K562 (cell line): ENCODE data around the gene SLC22A4. TPM values are rescaled to one million over a fixed set of nuclear protein-coding genes. Genes with fewer than 3 reads are reported as not detected.
A peak's percentile ranks its signal among the peaks of the same experiment; 100 is the strongest.

Experiments
- CHD4 ChIP-seq: fragments of 200-600 bp; sonication (generic); IDR thresholded peaks from 3 replicates; pipeline ENCODE4 v1.6.1; 2012; ENCODE audit warnings: low read depth, mild to moderate bottlenecking, mixed read lengths, low read length, inconsistent platforms; ENCODE audit not compliant: insufficient read depth, insufficient replicate concordance, poor library complexity, severe bottlenecking
- ESRRB ChIP-seq: fragments of 250-450 bp; sonication (Bioruptor Pico); IDR thresholded peaks from 2 replicates; pipeline ENCODE4 v1.5.0; 2020; ENCODE audit warnings: mild to moderate bottlenecking, moderate library complexity, borderline replicate concordance
- ETS2 ChIP-seq: IDR thresholded peaks from 2 replicates; pipeline ENCODE4 v1.6.1; 2016; ENCODE audit warnings: borderline replicate concordance, missing genetic modification characterization, mild to moderate bottlenecking, moderate library complexity, missing compliant biosample characterization; ENCODE audit not compliant: poor library complexity, severe bottlenecking
- FUS ChIP-seq: fragments of 200-400 bp; formaldehyde crosslinking; optimal IDR thresholded peaks from 2 replicates; pipeline ENCODE3; 2017; ENCODE audit warnings: low read depth, low read length
- HEY1 ChIP-seq: fragments of 250-450 bp; sonication (Bioruptor Pico); IDR thresholded peaks from 2 replicates; pipeline ENCODE4 v1.5.0; 2020; ENCODE audit warnings: mild to moderate bottlenecking, moderate library complexity, borderline replicate concordance
- HOXB6 ChIP-seq: fragments of 250-450 bp; sonication (Bioruptor Pico); IDR thresholded peaks from 2 replicates; pipeline ENCODE4 v1.5.1; 2022; ENCODE audit warnings: mild to moderate bottlenecking, borderline replicate concordance
- KDM5B ChIP-seq: fragments of 200-600 bp; sonication (generic); IDR thresholded peaks from 2 replicates; pipeline ENCODE4 v1.6.1; 2012; ENCODE audit warnings: low read depth, mild to moderate bottlenecking, moderate library complexity, low read length, control low read depth, inconsistent platforms; ENCODE audit not compliant: insufficient replicate concordance
- MTA2 ChIP-seq: fragments of 450-650 bp; IDR thresholded peaks from 2 replicates; pipeline ENCODE4 v1.6.1; 2016; ENCODE audit warnings: low read depth
- OTX1 ChIP-seq: fragments of 450-650 bp; formaldehyde crosslinking; IDR thresholded peaks from 2 replicates; pipeline ENCODE4 v1.4.0; 2022; ENCODE audit warnings: mild to moderate bottlenecking
- PHB2 ChIP-seq: fragments of 450-650 bp; IDR thresholded peaks from 2 replicates; pipeline ENCODE4 v1.6.1; 2017; ENCODE audit warnings: low read depth
- PTRF ChIP-seq: fragments of 450-650 bp; IDR thresholded peaks from 2 replicates; pipeline ENCODE4 v1.6.1; 2016; ENCODE audit warnings: mild to moderate bottlenecking, missing genetic modification characterization, missing compliant biosample characterization
- RBM14 ChIP-seq: fragments of 200-400 bp; formaldehyde crosslinking; IDR thresholded peaks from 2 replicates; pipeline ENCODE4 v1.6.1; 2018; ENCODE audit warnings: low read depth, mild to moderate bottlenecking, low read length, moderate library complexity, borderline replicate concordance; ENCODE audit not compliant: insufficient read depth
- RBM39 ChIP-seq: fragments of 200-400 bp; formaldehyde crosslinking; optimal IDR thresholded peaks from 2 replicates; pipeline ENCODE3; 2018; ENCODE audit warnings: low read depth, low read length
- RUNX1 ChIP-seq: sonication (generic); IDR thresholded peaks from 2 replicates; pipeline ENCODE4 v1.6.1; 2016; ENCODE audit warnings: antibody characterized with exemption, low read depth
- SMARCE1 ChIP-seq: fragments of 450-650 bp; IDR thresholded peaks from 2 replicates; pipeline ENCODE4 v1.7.1; 2016; ENCODE audit warnings: mild to moderate bottlenecking
- TEAD2 ChIP-seq: fragments of 450-650 bp; IDR thresholded peaks from 2 replicates; pipeline ENCODE4 v1.6.1; 2016; ENCODE audit warnings: missing genetic modification characterization, control low read depth, missing compliant biosample characterization
- ZC3H8 ChIP-seq: fragments of 450-650 bp; IDR thresholded peaks from 2 replicates; pipeline ENCODE4 v1.6.1; 2017
- ZNF354B ChIP-seq: fragments of 250-450 bp; sonication (Bioruptor Pico); IDR thresholded peaks from 2 replicates; pipeline ENCODE4 v1.4.0; 2020
- ZNF551 ChIP-seq: fragments of 250-450 bp; sonication (Bioruptor Pico); IDR thresholded peaks from 2 replicates; pipeline ENCODE4 v1.5.0; 2021; ENCODE audit warnings: mild to moderate bottlenecking, moderate library complexity
- ZNF707 ChIP-seq: fragments of 250-450 bp; sonication (Bioruptor Pico); conservative IDR thresholded peaks from 2 replicates; pipeline ENCODE4 v1.8.0; 2022; ENCODE audit warnings: inconsistent platforms, mild to moderate bottlenecking, moderate library complexity
- polyA plus RNA-seq, 8 experiments: library from polyadenylated mRNA; depleted of rRNA in 4 of 8; stranded (reverse) in 5 of 8; unstranded in 3 of 8; fragments of >200 nt; fragmentation: Nextera tagmentation in 2 of 8; fragmentation: Illumina TruSeq in 1 of 8; extraction: Ambion mirVana in 2 of 8; extraction: Trizol in 1 of 8; gene quantifications; 2 replicates each; pipeline versions ENCODE4 v1.2.1 to v1.2.3, GENCODE V29; 2011 to 2014; ENCODE audit warnings: inconsistent platforms in 1 of 8, missing spikeins in 1 of 8
- total RNA-seq, 7 experiments: library from RNA; depleted of rRNA in 6 of 7; stranded (reverse); fragments of >200 nt in 6 of 7; fragmentation: Illumina TruSeq in 2 of 7; extraction: Trizol in 2 of 7; gene quantifications; 2 replicates each; pipeline versions ENCODE4 v1.2.1 to v1.2.3, GENCODE V29; 2011 to 2021; ENCODE audit warnings: low replicate concordance in 1 of 7
- TF ChIP-seq, protein P1 (sequence below): fragments of 450-650 bp; formaldehyde crosslinking; IDR thresholded peaks from 2 replicates; pipeline ENCODE4 v1.4.0; 2022; ENCODE audit warnings: mild to moderate bottlenecking, moderate library complexity
- TF ChIP-seq, protein P2 (sequence below): fragments of 450-650 bp; formaldehyde crosslinking; IDR thresholded peaks from 2 replicates; pipeline ENCODE4 v1.4.0; 2020; ENCODE audit warnings: mild to moderate bottlenecking, mixed read lengths
- TF ChIP-seq, protein P3 (sequence below): fragments of 250-450 bp; sonication (Bioruptor Pico); IDR thresholded peaks from 2 replicates; pipeline ENCODE4 v1.5.0; 2020; ENCODE audit warnings: mild to moderate bottlenecking
- TF ChIP-seq, protein P4 (sequence below): fragments of 250-450 bp; sonication (Bioruptor Pico); IDR thresholded peaks from 2 replicates; pipeline ENCODE4 v1.8.0; 2021; ENCODE audit warnings: borderline replicate concordance, mild to moderate bottlenecking, moderate library complexity; ENCODE audit not compliant: poor library complexity, severe bottlenecking
- TF ChIP-seq, protein P5 (sequence below): sonication (generic); formaldehyde crosslinking; IDR thresholded peaks from 2 replicates; pipeline ENCODE4 v1.8.1; 2023; ENCODE audit warnings: mild to moderate bottlenecking, missing genetic modification reagents, moderate library complexity

SLC22A4 gene
- total and polyA plus RNA-seq, 9 of the 15 experiments (the other 6 are each of a cell fraction or from before 2014, with no cell fraction given), result 2.7 to 9.5 (median 6.2) TPM

DNA sequence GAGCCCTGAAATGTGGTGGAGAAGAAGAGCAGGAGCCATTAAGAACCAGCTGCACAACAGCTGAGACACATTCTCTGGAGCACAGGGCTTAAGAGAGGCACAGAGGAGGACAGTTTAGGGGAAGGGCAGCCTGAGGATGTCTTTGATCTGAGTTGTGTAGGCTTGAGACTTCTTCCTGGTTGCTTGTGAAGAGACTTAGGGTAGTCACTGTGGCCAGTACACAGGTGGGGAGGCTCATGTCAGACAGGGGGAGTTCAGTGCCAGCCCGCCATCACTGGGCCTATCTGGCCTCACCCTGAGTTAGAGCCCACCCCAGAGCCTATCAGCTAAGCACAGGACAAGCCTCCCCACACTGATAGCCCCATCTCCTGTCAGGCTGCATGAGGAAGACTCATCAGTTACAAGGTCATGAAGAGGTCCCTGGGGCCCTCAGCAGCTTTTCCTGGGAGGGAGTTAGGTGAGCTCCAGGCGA lies 19.8 kb downstream of the SLC22A4 start (continued):
- TF ChIP-seq PTRF (tag) (no peak), MTA2 (peak; percentile 79), ESRRB (CRISPR knock-in tag) (no peak), ZC3H8 (no peak), ZNF707 (CRISPR knock-in tag) (no peak), RBM14 (no peak), HEY1 (CRISPR knock-in tag) (no peak), SMARCE1 (peak; percentile 74; the same call in 1 of the 2 replicates), FUS (no peak), TEAD2 (tag) (no peak), CHD4 (no peak), PHB2 (peak; percentile 86; the same call in 1 of the 2 replicates), KDM5B (no peak), RUNX1 (peak; percentile 70; the same call in 1 of the 2 replicates), ZNF551 (no peak), ZNF354B (CRISPR knock-in tag) (no peak), HOXB6 (CRISPR knock-in tag) (no peak), OTX1 (CRISPR knock-in tag) (no peak), RBM39 (no peak), ETS2 (tag) (no peak)
- TF ChIP-seq, protein P1, sequence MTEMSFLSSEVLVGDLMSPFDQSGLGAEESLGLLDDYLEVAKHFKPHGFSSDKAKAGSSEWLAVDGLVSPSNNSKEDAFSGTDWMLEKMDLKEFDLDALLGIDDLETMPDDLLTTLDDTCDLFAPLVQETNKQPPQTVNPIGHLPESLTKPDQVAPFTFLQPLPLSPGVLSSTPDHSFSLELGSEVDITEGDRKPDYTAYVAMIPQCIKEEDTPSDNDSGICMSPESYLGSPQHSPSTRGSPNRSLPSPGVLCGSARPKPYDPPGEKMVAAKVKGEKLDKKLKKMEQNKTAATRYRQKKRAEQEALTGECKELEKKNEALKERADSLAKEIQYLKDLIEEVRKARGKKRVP (CRISPR knock-in tag), result no peak
- TF ChIP-seq, protein P2, sequence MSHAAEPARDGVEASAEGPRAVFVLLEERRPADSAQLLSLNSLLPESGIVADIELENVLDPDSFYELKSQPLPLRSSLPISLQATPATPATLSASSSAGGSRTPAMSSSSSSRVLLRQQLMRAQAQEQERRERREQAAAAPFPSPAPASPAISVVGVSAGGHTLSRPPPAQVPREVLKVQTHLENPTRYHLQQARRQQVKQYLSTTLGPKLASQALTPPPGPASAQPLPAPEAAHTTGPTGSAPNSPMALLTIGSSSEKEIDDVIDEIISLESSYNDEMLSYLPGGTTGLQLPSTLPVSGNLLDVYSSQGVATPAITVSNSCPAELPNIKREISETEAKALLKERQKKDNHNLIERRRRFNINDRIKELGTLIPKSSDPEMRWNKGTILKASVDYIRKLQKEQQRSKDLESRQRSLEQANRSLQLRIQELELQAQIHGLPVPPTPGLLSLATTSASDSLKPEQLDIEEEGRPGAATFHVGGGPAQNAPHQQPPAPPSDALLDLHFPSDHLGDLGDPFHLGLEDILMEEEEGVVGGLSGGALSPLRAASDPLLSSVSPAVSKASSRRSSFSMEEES, result no peak
- TF ChIP-seq, protein P3, sequence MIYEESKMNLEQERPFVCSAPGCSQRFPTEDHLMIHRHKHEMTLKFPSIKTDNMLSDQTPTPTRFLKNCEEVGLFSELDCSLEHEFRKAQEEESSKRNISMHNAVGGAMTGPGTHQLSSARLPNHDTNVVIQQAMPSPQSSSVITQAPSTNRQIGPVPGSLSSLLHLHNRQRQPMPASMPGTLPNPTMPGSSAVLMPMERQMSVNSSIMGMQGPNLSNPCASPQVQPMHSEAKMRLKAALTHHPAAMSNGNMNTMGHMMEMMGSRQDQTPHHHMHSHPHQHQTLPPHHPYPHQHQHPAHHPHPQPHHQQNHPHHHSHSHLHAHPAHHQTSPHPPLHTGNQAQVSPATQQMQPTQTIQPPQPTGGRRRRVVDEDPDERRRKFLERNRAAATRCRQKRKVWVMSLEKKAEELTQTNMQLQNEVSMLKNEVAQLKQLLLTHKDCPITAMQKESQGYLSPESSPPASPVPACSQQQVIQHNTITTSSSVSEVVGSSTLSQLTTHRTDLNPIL (CRISPR knock-in tag), result no peak
- TF ChIP-seq, protein P4, sequence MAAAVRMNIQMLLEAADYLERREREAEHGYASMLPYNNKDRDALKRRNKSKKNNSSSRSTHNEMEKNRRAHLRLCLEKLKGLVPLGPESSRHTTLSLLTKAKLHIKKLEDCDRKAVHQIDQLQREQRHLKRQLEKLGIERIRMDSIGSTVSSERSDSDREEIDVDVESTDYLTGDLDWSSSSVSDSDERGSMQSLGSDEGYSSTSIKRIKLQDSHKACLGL (CRISPR knock-in tag), result no peak
- TF ChIP-seq, protein P5, sequence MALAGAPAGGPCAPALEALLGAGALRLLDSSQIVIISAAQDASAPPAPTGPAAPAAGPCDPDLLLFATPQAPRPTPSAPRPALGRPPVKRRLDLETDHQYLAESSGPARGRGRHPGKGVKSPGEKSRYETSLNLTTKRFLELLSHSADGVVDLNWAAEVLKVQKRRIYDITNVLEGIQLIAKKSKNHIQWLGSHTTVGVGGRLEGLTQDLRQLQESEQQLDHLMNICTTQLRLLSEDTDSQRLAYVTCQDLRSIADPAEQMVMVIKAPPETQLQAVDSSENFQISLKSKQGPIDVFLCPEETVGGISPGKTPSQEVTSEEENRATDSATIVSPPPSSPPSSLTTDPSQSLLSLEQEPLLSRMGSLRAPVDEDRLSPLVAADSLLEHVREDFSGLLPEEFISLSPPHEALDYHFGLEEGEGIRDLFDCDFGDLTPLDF (CRISPR knock-in tag), result no peak
